GM19240 (cell line): Measurements from ENCODE around the gene NFAM1.

Source experiments
- DNase-seq: peaks from one replicate; pipeline ENCODE4 v3.0.0; 2011; ENCODE audit warnings: low spot score; ENCODE audit not compliant: insufficient read length

NFAM1 gene

DNA sequence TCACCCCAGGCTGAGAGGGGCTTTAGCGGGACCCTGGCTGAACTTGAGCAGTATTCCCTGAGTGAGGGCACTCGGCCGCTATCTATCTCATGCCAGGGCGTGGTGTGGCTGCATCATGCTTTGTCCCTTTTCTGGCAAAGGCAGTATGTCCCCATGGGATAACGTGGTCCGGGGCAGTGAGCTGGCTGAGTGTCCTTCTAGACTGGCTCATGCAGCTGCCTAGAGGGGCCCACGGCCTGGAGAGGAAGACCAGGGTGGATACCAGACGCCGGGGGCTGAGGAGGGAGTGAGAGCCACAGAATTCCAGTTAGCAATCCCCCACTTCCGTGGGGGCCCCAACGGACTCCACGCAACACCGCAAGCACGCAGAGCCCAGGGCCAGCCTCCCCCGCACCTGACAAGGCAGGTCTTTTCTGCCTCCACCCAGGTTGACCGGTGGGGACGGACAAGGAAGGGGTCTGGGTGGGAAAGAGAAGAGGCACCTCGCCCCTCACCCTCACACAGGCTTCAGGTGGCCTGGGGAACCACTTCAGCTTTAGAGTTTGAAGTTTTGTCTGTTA is 15.5 kb downstream of the NFAM1 start:
- DNase-seq, result no peak

DNA sequence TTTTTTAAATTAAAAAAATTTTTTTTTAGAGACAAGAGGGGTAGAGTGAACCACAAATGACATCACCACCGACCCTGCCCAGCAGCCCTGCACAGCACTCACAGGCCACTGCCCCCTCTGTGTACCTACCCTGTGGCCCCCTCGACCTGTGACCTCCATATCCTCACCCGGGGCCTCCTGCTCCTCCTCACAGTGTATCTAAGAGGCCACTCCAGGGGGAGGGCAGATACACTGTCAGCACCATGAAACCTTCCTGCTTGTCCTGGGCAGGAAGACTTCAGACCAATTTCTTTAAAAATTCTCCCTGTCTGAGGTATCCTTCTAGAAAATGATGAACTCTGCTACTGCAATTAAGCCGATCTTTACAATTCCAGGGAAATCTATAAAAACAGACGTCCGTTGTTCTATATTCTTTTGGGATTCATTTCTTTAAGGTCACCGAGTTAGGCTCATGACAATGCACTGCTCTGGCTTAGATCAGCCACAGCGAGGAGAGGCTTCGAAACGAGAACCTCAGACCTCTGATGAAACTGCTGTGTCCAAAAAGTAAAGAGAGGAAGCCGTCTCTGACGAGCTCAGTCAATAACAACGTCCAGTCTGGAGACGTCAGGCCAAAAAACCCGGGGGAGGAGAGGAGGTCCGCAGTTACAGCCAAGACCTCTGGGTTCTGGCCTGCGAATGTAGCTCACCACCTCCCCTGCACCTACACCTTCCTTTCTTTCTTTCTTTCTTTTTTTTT is 17.5 kb downstream of the NFAM1 start:
- no peak for DNase-seq

DNA sequence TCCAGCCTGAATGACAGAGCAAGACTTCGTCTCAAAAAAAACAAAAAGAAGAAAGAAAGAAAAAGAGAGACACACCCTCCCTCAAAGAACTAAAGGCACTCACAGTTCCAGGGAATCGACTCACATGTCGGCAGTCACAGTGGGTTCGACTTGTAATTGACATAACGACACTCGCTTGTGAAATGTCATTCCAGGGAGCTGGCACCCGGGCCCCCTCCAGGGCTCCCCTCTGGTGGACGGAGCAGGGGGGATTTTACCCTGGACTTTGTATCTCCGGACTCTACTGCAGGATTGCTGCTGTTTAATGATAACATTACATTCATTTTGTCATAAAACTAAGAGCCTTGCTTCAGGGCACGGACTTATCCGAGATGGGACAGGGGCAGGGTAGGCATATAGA is 18.2 kb downstream of the NFAM1 start:
- no peak for DNase-seq

GRCh38 chr22:42412744-42413333 is 19.4 kb downstream of the NFAM1 start:
- DNase-seq, result no peak

GRCh38 chr22:42410708-42411107 is 21.5 kb downstream of the NFAM1 start:
- DNase-seq, result no peak

DNA sequence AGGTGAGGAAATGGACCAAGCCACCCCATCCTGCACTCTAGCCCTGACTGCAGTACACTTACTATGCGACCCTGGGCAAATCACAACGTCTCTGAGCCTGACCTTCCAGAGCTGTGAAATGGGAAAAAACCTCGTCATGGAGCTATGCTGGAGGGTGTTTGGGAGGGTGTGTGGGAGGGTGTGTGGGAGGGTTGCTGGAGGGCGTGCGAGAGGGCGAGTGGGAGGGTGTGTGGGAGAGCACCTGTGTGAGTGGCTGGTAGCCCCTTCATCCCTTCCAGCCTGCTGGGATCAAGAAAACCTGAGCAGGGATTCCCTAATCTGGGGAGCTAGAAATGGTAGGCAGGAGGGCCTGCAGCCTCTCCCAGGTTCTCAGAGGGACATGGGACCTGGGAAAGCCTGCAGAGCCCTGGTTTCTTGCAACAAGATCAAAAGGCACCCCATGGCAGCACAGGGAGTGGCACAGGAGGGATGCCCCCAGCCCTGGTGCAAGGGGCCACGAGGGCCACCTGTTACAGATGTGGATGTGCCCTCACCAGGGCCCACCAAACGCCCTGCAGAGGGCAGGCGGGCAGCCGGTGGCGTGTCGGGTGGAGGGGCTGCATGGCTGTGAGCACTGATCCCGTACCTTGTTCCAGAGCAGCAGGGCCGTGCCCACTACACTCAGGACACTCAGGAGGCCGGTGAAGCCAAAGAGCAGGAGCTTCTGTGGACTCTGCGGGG is 23.2 kb downstream of the NFAM1 start:
- no peak for DNase-seq

DNA sequence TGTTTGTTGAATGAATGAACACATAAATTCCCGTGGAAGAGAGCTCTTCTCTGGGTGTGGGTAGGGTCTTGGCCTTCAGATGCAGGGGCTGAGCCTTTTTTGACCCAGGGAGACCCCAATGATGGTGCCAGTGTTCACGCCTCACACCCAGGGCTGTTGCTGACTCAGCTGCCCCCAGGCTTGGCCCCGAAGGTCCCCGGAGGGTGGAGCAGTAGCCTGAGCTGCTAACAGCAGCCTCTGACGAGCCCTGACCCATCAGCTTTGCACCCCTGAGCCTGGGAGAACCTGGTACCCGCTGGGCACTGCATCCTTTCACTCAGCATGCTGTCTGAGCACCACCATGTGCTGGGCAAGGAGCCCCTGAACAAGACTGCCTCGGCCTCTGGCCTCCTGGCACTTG is 23.9 kb downstream of the NFAM1 start:
- DNase-seq, result no peak

DNA sequence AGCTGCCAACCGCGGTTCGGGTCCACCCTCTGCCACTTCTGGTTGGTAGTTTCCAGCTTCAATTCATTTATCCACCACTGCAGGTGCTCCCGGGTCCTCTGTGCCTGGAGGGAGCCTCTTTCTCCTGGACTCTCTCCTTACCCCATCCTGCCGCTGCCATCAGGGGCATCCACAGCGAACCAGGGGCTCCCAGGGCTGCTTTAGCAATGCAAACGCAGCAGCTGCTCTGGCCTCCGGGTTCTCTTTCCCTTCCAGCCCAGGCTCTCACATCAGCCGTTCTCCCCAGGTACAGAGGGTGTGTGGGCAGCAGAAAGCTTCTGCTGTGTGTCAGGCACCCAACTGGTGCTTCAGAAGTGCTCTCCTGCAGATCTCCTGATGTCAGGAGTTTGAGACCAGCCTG is 27.9 kb downstream of the NFAM1 start:
- no peak for DNase-seq

DNA sequence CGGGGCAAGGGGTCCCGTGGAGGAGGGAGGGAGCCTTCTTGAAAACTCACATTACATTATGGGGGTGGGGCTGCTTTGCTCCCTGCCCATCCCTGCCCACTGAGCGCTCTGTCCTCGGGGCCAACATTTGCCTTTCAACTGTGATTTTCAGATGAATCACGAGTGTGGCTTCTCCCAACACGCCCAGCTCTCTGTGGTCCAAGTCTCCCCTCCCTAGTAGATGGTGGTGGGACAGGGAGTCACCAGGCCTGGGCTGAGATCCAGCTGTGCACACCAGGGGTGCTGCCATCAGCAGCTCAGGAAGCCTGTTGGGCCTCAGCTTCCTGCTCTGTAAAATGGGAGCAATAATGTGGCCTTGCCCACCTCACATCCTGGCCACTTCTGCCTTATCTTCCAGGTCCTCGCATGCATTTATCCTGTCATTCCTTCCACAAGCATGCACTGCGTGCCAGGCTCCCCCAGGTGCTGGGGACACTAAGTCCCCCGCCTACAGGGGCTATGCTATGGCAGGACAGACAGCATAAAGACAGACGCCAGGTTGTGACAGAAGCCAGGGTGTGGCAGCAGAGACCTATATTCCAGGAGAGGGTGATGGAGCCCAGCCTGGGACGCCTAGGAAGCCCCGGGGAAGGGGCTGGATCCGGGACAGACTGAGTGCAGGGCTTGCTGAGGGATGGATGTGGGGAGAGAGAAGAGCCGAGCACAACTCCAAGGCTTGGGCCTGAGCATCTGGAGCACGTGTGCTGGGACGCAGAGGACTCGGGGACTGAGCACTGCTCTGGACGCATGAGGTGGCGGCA is 30.5 kb downstream of the NFAM1 start:
- DNase-seq, result no peak

DNA sequence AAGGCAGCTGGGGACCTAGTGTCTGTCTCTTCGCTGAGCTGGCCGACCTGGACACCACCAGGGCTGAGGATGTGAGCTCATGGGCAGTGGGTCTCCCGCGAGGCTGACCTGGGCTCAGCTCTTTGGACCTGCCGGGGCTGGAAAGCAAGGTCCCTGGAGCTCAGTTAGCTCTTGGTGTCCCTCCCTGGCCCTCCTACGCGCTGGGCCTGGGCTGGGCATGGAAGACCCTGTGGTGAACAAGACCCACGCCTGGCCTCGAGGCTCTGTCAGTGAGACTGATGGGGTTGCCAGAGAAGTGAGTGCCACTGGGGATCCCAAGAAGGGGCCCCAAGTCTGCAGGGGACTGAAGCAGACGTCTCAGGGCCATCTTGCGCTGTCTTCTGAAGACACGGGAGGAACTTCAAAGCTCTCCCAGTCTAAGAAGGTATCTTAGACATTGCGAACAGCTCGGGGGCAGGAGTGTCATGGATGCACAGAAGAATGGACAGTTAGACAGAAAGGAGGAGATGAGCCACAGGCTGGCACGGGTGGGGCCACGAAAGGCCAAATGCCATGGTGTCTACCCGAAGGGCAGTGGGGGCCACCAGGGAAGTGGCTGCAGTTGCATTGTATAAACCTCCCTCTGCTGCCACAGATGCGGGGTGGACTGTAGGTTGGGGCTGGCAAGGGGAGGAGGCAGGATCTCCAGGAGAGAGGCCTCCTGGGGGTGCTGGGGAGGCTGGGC is 31.2 kb downstream of the NFAM1 start:
- no peak for DNase-seq

DNA sequence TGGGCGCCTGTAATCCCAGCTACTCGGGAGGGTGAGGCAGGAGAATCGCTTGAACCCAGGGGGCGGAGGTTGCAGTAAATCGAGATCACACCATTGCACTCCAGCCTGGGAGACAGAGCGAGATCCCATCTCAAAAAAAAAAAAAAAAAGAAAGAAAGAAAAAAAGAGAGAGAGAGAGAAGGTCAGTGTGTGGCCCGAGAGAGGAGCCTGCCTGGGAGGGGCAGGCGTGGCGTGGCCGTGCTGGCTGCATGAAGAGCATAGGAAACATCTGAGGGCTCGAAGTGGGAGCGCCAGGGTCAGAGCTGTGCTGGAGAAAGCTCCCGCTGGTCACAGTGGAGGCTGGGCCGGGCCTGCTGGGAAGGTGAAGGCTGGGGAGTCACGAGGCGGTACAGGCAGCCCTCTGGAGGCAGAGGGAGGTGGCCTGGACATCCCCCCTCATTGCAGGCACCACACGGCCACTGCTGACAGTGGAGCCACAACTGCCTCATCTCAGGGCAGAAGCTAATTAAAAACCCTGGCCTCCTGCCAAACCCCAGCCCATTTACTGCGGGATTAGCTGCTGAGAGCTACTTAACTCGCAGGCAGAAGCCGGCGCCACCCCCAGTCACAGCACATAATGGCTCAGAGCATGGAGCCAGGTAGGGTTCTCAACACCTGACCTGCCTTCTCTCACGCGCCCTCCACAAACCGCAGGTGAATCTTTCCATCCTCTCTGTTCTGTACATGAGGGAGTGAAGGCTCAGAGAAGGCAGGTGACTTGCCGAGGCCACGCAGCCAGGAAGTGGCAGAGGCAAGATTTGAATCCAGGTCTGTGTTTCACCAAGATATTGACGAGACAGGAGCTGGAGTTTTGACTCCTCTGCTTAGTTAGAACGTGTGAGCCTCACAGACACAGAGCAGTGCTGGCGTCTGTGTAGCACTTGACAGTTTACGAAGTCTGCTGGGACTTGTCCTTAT is 32.6 kb downstream of the NFAM1 start:
- no peak for DNase-seq

GRCh38 chr22:42397332-42398249 is 34.6 kb downstream of the NFAM1 start:
- peak; percentile 27 for DNase-seq

GRCh38 chr22:42396621-42397331 is 35.4 kb downstream of the NFAM1 start:
- peak; percentile 23 for DNase-seq

- no peak for DNase-seq
Observed at GRCh38 chr22:42389143-42389542, 43.1 kb downstream of the NFAM1 start.

DNA sequence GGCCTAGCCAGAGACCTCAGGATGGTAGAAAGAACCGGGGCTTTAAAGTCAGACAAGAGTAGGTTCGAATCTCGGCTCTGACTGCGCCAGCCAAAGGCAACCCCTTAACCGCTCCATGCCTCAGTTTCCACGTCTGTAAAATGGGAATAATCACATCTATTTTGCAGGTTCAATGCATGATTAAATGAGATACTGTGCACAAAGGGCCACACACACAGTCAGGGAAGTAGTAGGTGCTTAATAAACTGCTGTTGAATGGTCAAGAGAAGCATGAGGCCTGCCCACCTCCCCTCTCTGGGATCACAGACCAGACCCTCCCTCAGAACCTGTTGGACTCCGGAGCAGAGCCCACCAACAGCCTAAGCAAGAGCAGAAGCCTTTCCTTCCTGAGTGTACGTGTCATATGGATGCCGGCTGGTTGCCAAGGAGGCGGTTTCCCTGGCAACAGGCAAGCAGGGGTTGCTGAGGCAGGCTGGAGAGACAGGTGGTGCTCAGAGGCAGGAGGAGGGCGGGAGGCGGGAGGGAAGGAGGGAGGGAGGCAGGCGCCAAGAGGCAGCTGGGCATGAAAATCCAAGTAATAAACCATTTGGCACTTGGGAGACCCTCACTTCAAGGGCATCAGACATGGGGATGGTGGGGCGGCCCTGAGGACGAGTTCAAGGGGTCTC is 43.9 kb downstream of the NFAM1 start:
- DNase-seq, result no peak

GRCh38 chr22:42387631-42388030 is 44.6 kb downstream of the NFAM1 start:
- DNase-seq, result no peak

- DNase-seq, result no peak
Observed at GRCh38 chr22:42385696-42386095, 46.5 kb downstream of the NFAM1 start.
